CD4-positive, alpha-beta T cell treated with Interferon alpha-2 for 1 hour (primary cell): ENCODE data around the gene KRT81.
"Not testable (repeated sequence)": the region's sequence is repeated elsewhere in the genome, so short reads cannot be mapped to it uniquely, and the experiment has no call there.

Experiments used
- DNase-seq, 2 donors: peaks; one replicate each; pipeline ENCODE4 v3.0.0-alpha.2; 2020 to 2022

The KRT81 gene

DNA sequence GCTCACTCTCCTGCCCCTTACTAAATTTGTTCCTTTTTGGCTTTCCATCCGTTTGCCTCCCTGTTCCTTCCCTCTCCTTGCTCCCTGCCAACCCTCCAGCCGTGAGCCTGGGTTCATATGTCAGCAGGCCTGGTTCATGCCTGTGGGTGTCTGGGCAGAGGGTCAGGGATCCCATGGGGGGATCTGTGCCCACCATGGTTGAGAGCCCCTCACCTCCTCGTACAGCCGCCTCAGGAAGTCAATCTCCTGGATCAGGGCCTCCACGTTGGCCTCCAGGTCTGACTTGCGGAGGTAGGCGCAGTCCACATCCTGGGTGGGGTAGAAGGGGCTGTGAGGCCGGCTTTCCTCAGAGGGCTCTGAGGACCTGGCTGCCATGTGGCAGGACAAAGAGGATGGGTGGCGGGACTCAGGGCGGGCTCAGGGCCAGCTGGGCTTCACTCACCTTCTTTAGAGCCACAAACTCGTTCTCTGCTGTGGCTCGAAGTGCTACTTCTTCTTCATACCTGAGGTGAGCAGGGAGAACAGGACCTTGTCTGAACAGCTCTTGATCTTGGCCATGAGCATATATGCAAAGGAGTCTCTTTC lies 26.2 kb upstream of the KRT81 start:
- no peak for DNase-seq

DNA sequence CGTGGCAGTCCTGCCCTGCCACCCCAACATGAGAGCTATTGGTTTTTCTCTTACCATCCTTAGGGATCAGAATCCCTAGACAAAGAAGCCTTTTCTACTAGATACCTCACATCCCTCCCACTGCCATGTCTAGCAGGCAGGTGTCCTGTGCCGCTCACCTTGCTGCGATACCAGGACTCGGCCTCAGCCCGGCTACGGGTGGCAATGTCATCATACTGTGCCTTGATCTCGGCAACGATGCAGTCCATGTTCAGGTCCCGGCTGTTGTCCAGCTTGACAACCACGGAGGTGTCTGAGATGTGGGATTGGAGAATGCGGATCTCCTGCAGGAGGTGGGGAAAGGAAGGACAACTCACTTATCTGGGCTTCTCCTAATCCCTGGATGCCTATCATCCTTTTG lies 25.4 kb upstream of the KRT81 start:
- no peak for DNase-seq

DNA sequence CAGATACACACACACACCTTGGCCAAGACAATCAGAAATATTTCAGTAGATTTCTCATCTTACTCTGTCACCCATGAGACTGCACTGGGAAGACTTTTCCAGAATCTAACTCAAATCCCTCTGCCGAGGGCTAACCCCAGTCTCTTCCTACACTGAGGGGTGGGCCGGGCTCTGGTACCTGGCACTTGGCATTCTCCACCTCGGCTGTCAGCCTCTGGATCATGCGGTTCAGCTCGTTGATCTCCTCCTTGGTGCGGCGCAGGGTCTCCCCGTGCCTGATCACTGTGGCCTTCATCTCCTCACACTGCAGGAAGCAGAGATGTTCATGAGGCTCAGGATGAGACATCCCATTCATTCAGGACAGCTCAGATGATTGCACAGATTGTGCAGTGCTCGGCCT lies 25.0 kb upstream of the KRT81 start:
- DNase-seq: no peak

DNA sequence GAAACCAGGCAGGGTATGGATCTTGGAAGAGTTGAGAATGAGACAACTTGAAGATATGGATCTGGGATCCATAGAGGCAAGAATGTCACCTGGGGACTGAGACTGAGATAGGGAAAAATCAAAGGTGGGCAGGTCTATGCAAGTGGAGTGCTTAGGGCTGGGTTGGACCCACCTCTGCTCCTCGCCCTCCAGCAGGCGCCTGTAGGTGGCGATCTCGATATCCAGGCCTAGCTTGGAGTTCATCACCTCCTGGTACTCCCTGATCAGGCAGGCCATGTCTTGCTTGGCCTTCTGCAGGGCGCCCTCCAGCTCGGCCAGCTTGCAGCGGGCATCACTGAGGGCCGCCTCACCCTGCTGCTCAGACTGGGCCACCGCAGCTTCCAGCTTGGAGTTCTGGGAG lies 24.4 kb upstream of the KRT81 start:
- DNase-seq: peak in 1 of 2 donors; percentile 6

DNA sequence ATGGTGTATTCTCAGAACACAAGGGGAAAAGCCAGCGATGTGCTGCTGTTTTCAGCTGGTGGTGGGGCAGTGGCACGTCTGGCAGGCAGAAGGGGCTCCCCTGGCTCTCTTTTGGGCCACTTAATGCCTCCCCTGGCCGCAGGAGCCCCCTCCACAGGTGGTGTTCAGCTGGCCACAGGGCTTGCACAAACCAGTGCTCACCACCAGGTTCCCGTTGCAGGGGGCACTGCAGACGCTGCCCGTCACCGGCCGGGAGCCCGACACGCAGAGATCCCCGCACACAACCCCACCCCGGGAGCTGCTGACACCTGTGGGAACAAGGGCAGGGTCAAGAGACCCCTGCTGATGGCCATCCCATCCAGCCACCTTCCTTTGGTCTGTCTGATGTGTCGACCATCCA lies 23.2 kb upstream of the KRT81 start:
- DNase-seq: no peak

DNA sequence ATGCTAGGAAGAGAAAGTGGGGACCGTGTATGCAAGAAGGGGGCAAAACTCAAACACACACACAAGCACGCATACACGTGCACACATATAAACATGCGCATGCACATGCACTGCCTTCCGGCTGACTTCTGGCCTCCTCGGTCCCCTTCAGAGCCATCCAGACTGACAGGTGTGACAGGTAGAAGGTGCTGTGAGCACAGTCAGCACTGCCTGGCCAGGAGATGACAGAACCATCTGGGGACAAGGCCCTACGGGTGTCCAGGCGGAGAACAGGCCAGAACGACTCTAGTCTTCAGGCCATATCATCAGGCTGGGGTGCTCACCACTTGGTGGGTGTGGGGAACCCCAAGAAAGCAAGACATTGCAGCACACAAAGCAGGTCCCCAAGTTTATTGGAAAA lies 22.6 kb upstream of the KRT81 start:
- no peak for DNase-seq

DNA sequence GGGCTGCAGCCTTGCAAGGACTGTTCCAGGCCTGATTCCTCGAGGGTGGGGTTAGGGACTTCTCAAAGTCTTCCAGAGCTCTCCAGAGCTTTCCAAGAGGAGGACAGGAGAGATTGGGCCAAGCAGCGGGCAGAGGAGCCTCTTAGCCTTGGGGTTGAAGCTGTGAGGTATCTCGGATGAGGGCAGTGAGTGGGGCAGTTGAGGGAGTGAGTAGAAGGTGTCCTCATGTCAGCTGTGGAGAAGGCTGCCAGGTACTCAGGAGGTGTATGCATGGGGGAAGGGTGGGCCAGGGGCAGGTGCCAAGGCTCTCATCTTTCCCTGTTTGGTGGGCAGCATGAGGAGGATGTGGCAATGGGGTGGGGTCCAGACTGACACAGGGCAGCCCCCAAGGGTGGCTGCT lies 22.1 kb upstream of the KRT81 start:
- DNase-seq: no peak

DNA sequence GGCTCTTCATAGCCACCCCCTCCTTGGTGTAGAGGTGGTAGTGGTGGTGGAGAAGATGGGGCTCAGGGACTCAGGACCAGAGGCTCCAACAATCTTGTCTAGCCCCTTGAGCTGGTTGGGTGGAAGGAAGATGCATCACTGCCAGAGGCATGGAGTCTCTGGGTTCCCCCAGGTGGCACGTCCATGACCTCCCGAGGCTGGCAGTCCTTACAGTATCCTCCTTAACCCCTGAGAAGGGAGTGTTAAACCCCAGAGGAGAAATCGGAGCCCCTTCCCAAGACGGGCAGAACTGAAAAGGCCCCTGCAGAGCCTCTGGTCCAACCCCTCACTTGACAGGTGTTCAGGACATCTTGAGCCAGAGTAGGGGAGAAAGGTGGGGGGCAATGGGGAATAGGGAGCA lies 20.8 kb upstream of the KRT81 start:
- no peak for DNase-seq

DNA sequence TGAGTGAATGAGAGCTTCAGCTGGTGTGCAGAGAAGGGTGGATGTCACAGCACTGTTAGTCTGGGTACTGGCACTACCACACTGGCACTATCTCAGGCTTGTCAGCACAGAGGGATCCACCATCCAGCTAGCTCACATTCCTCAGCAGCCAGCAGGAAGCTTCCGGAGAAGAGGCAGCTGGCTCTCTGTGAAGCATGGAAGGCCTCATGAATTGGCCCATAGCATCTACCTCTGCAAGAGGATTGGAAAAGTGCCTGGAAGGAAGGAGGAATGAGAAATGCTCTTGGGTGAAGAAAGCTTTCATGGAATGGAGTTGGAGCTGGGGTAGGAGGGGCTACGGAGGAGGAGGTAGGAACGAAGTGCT lies 19.9 kb upstream of the KRT81 start:
- DNase-seq: no peak

DNA sequence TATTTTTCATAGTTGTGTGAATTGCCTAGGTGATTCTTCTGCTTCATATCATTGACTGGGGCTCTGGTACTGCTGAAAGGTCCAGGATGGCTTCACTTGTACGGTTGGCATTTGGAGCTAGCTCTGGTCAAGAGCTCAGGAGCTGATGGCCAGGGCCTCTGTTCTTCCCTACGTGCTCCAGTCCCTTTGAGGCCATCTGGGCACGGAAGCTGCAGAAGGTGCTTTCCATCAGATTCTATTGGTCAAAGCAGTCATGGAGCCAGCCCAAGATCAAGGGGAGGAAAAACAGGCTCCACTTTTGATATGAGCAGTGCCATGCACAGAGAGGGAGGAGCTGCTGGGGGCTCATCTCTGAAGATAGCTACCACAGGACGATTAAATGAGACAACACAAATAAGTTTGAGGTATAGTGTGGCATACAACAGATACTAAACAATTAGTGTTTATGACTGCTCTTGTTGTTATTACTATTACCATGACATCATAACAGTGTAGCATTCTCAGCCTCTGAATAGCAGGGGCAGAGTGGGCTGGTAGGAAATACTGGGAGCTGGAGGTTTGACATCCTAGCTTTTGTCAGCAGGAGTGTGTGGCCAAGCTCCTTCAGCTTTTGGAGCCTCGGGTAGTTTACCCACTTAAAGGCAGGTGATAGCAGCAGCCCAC lies 19.4 kb upstream of the KRT81 start:
- no peak for DNase-seq

DNA sequence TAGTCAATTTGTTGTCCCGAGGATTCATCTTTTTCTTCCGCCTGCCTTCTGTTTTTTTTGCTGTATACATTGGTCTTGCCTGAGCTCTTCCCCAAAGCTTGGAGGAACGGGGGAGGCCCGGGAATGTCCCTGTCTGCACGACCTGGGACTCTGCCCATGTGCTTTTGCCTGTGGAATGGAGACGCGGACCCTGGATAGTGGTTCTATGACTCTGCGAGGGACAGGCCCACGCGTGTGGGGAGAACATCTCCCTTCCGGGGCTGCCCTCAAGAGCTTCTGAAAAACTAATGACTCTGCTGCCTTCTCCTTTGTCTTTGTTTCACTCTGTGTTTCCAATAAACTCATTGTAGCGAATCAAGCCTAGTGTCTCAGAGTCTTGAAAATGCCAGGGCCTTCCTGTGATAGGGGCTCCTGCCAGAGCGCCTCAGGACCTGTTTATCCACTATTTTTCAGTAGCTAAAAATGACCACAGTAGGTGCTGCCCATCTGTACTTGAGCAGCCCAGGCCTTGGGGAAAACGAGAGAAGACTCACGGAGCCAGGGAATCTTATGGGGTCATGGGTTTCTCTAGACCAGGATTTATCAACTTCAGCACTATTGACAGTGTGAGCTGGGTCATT lies 17.6 kb upstream of the KRT81 start:
- no peak for DNase-seq

DNA sequence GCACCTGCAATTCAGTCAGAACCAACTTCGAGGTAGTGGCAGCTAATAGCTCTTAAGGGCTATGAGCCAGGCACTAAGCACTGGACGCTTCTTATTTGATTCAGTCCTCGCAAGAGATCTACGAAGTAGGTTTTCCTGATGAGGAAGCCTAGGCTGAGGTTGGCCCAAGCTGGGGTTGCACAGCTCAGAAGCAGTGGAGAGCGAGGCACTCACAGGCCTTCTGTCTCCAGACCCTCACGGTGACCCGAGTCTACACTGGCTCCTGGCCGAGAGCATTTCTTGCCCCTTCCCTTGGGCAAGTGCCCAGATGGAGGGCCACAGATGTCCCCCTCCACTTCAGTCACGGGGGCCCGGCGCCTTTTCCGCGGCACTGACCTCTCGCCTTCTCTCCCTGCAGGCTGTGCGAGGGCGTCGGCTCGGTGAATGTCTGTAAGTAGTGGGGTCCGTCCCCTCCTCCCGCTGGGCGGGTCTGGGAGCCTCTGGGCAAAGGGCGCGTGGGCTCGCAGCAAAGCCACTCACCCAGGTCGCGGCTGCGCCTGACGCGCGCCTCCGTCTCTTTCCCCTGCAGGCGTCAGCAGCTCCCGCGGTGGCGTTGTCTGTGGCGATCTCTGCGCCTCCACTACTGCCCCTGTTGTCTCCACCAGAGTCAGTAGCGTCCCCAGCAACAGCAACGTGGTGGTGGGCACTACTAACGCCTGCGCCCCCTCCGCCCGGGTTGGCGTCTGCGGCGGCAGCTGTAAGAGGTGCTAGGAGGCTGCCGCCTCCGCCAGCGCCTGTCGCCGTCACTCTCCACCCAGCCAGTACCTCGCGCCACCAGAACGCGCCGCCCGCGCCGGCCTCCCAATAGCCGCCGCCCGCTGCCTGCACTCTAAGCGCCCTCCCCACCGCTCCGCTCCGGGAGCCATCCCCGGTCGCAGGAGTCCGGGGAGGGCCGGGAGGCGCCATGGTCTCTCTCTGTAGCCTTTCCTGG lies 16.8 kb upstream of the KRT81 start:
- DNase-seq: peak in 1 of 2 donors; percentile 17

DNA sequence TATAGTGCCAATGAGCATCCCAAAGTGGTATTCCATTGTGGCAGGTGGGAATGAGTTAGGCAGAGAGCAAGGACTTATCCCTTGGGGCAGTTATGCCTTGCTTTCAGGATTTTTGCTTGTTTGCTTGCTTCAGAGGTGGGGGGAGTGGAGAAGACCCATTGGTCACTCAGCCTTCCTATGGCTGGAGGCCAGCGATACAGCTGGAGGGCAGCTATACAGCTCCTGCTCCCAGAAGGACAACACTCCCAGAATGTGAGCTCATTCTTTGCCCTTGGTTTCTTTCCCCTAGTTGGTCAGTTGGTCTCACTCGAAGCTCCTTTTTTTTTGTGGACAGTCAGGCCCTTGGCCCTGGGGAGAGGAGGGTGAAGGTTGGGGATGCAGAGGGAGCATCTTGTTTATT lies 15.4 kb upstream of the KRT81 start:
- DNase-seq: no peak

DNA sequence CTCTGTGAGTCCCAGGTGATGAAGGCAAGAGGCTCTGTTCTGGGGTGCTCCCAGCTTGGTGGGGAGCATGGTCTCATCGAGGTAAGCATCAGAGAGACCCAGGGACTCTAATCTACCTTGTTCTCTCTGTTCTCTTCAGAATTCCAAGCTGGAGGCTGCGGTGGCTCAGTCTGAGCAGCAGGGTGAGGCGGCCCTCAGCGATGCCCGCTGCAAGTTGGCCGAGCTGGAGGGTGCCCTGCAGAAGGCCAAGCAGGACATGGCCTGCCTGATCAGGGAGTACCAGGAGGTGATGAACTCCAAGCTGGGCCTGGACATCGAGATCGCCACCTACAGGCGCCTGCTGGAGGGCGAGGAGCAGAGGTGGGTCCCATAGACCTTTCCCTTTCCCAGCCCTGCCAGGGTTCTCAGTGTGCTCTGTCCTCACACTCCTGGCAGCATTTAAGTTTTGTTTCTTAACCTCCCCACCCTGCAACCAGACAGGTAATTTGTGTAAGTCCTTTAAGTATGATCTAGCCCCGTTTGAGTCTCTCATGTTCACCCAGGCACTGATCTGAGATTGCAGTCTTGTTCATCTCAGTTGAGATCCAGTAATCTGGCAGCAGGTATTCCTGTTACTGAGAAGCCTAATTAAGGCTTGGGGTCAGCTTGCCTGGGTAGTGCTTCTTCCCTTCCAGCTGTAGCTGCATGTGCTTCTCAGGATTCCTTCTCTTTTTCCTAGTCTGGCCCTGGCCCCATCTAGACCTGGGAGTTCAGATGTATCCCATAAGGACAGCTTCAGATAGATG lies 14.8 kb upstream of the KRT81 start:
- DNase-seq: no peak

DNA sequence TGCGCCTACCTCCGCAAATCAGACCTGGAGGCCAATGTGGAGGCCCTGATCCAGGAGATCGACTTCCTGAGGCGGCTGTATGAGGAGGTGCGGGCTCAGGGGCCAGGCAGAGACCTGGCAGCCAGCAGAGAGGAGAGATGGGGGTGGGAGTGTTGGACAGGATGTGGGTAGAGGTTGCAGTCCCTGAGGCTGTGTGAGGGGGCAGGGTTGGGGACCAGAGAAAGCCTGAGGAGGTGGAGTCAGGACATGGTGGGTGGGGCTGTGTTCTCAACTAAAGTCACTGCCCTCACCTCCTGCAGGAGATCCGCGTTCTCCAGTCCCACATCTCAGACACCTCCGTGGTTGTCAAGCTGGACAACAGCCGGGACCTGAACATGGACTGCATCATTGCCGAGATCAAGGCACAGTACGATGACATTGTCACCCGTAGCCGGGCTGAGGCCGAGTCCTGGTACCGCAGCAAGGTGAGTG lies 13.6 kb upstream of the KRT81 start:
- peak; percentile 12 to 20 for DNase-seq

DNA sequence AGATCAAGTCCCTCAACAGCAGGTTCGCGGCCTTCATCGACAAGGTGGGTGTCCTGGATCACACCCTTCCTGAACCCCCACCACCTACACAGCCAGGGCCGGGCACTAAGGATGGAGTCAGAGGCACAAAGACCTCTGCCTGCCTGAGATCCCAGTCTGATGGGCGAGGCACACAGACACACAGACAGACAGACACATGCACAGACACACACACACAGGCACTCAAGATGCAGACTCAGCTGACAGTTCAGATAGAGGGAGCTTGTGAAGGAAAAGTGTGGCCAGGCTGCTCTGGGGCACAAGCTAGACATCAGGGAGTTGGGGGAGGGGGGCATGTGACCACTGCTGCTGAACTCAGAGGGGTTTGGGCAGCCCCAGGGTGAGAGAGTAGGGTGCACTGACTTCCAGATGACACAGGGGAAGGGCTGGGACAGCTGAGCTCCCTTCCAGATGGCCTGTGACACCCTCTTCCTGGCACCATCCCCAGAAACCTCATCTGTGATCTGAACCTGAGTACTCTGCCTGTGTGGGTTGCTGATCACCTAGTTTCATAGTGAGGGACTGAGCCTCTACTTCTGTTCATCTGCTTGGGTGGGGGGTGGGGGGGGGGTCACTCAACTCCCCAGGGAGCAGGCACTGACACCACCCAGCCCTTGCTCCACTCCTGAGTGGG lies 11.0 kb upstream of the KRT81 start:
- not testable (repeated sequence) for DNase-seq

DNA sequence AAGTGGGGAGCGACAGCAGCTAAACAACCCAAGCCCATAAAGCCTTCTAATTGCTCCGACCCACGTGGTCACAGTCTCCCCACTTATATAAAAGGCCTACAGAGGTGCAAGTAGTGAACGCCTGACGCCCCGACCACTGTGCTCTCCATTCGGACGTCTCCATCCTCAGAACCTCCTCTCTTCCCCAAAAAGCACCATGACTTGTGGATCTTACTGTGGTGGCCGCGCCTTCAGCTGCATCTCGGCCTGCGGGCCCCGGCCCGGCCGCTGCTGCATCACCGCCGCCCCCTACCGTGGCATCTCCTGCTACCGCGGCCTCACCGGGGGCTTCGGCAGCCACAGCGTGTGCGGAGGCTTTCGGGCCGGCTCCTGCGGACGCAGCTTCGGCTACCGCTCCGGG lies 10.4 kb upstream of the KRT81 start:
- DNase-seq: not testable (repeated sequence)

DNA sequence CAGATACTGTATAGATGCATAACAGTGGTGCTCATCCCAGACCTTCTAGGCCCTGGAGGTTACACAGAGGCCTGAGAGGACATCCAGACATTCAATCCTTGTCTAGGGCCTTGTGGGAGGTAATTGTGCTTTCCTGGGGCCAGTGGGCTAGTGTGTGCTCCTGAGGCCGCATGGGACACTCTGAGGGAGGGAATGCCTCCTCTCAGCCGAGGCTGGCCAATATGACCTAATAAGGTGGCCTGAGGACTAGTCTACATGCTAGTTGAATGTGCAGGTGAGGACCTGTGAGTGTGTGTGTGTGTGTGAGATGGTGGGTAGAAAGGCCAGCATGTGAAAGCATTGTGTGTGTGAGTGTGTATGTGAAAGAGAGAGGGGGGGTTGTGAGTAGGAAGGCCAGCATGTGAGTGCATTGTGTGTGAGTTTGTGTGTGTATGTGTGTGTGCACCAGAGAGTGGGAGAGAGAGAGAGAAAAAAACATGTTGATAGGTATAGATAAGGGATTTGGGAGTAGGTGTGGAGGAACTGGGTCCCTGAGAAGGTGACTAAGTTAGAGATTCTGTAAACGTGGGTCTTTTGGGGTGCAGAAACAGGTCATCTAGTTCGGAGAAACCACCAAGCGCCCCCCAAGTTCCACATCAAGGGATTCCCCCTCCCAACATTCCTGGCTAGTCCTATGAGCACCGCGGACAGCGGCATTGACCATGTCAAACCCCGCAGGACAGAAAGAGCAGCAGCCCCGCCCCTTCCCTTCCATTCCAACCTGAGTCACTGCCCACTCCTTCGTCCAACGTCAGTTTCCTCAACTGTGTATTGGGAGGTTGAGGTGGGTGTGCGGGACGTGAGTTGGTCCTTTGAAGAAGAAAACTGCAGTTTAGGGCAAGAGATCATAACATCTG lies 9.7 kb upstream of the KRT81 start:
- DNase-seq: no peak

DNA sequence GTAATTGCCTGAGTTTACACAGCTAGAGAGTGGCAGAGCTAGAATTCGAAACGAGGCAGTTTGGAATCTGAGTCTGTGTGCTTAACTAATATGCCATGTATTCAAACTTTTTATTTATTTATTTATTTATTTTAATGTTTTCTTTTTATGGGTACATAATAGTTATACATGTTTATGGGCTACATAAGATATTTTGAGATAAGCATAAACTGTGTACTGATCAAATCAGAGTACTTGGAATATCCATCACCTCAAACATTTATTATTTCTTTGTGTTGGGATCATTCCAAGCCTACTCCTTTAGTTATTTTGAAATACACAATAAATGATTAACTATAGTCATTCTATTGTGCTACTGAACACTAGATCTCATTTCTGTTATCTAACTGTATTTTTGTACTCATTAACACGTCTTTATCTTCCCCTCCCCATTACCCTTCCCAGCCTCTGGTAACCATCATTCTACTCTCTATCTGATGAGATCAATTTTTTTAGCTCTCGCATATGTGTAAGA lies 7.4 kb upstream of the KRT81 start:
- no peak for DNase-seq

DNA sequence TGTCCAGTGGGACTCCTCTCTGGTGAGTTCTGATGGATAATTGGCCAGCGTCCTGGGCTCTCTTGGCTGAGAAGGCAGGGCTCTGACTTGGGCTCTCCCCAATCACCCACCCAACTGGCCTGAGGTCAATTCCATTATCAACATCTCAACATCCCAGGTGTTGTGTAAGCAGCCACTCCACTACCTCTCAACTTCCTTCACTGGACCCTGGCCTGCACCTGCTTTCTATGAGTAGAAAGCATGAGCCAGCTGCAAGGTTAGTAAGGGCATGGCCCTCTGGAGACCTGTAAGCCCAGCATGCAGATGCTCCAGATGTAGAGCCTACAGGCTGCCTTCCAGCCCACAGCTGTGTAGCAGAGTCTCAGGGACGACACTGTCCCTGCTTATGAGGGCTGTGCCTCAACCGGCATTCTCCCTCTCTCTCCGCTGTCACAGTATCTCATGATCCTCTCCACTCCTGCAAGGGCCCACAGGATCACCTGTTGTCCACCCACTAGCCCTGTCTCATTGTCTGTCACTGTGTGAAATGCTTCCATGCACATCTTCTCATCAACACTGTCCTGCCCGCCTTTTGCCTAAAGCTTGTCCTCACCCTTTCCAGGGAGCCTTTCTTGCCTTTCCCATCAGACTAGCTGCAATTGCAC lies 5.4 kb upstream of the KRT81 start:
- DNase-seq: no peak
